Vagina (tissue), 2 donors: ENCODE data around the gene MGAT5. TPM values are rescaled to one million over a fixed set of nuclear protein-coding genes. Genes with fewer than 3 reads are reported as not detected.
"Not testable (repeated sequence)": the region's sequence is repeated elsewhere in the genome, so short reads cannot be mapped to it uniquely, and the experiment has no call there.

Source experiments
- DNase-seq, 2 donors: peaks; one replicate each; pipeline ENCODE4 v3.0.0-alpha.2; 2017; ENCODE audit errors: extremely low spot score in 2 of 2
- H3K27ac ChIP-seq: fragments of 200-600 bp; sonication (generic); one replicate; pipeline ENCODE4 v1.5.1; 2019
- H3K27me3 ChIP-seq: fragments of 200-600 bp; sonication (generic); one replicate; pipeline ENCODE4 v1.5.1; 2019
- H3K36me3 ChIP-seq, 2 donors: fragments of 200-600 bp; sonication (generic); one replicate each; pipeline ENCODE4 v1.5.1; 2017 to 2019
- H3K4me1 ChIP-seq: fragments of 200-600 bp; sonication (generic); one replicate; pipeline ENCODE4 v1.5.1; 2019
- H3K4me3 ChIP-seq, 2 donors: fragments of 200-600 bp; sonication (generic); 1 replicate in 1 of 2; 2 replicates in 1 of 2; pipeline ENCODE4 v1.5.1; 2016 to 2019
- H3K9me3 ChIP-seq: fragments of 200-600 bp; sonication (generic); one replicate; pipeline ENCODE4 v1.5.1; 2019
- POLR2A ChIP-seq, 2 donors: fragments of 450-650 bp; IDR thresholded peaks; one replicate each; pipeline ENCODE4 v1.6.1; 2017; ENCODE audit warnings: antibody characterized with exemption in 2 of 2, mild to moderate bottlenecking in 2 of 2, moderate library complexity in 2 of 2
- POLR2AphosphoS5 ChIP-seq, 2 donors: sonication (generic); formaldehyde crosslinking; IDR thresholded peaks; one replicate each; pipeline ENCODE4 v1.9.0; 2017; ENCODE audit warnings: antibody characterized with exemption in 2 of 2, mild to moderate bottlenecking in 2 of 2, low read depth in 1 of 2; ENCODE audit not compliant: insufficient read depth in 1 of 2
- intact Hi-C: fragments of 100-400 bp; cut with DNase I; formaldehyde crosslinking; loops from one replicate; pipeline ENCODE4 v1.15.1; 2023
- total RNA-seq: library from RNA; depleted of rRNA; stranded (reverse); fragments of >200 nt; gene quantifications from one replicate; pipeline ENCODE4 v1.2.3, GENCODE V29; 2016
- TF ChIP-seq, protein P1 (sequence below), 3 experiments: fragments of 450-650 bp in 2 of 3; fragments of 200-600 bp in 1 of 3; sonication (generic) in 1 of 3; IDR thresholded peaks; one replicate each; pipeline ENCODE4 v1.5.1; 2017 to 2019; ENCODE audit warnings: antibody characterized with exemption in 3 of 3, mild to moderate bottlenecking in 2 of 3, moderate library complexity in 2 of 3

Gene MGAT5
- total RNA-seq, 1 donor from 2014 or later: 16.7 TPM

DNA sequence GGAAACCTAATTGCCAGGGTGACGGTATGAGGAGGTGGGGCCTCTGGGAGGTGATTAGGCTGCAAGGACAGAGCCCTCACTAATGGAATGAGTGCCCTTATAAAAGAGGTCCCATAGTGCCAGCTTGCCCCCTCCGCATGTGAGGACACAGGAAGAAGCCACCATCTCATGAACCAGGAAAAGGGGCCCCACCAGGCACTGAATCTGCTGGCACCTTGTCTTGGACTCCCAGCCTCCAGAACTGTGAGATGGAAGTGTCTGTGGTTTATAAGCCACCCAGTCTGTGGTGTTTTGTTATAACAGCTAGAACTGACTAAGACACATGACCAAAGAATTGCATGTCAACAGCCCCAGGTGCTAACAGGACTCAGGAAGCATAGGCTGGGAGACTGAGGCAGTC is 214.3 kb downstream of the MGAT5 start:
- no peak overlapping the region for H3K4me3 ChIP-seq
- no peaks in the 10 kb centered on the region for H3K36me3 ChIP-seq
- TF ChIP-seq, protein P1, sequence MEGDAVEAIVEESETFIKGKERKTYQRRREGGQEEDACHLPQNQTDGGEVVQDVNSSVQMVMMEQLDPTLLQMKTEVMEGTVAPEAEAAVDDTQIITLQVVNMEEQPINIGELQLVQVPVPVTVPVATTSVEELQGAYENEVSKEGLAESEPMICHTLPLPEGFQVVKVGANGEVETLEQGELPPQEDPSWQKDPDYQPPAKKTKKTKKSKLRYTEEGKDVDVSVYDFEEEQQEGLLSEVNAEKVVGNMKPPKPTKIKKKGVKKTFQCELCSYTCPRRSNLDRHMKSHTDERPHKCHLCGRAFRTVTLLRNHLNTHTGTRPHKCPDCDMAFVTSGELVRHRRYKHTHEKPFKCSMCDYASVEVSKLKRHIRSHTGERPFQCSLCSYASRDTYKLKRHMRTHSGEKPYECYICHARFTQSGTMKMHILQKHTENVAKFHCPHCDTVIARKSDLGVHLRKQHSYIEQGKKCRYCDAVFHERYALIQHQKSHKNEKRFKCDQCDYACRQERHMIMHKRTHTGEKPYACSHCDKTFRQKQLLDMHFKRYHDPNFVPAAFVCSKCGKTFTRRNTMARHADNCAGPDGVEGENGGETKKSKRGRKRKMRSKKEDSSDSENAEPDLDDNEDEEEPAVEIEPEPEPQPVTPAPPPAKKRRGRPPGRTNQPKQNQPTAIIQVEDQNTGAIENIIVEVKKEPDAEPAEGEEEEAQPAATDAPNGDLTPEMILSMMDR (IDR thresholded peaks at IDR 0.05): no peak
- TF ChIP-seq POLR2AphosphoS5 (IDR thresholded peaks at IDR 0.05; ENCODE audit: insufficient read depth in 1 of 2, low read depth in 1 of 2) (no peak), POLR2A (IDR thresholded peaks at IDR 0.05) (no peak)
- no peak overlapping the region for H3K27ac ChIP-seq
- H3K9me3 ChIP-seq: no peaks in the 10 kb centered on the region
- no peaks in the 10 kb centered on the region for H3K27me3 ChIP-seq
- H3K4me1 ChIP-seq: no peaks in the 10 kb centered on the region
- peak; percentile 46 to 52 for DNase-seq
- intact Hi-C loops: no loop called here

DNA sequence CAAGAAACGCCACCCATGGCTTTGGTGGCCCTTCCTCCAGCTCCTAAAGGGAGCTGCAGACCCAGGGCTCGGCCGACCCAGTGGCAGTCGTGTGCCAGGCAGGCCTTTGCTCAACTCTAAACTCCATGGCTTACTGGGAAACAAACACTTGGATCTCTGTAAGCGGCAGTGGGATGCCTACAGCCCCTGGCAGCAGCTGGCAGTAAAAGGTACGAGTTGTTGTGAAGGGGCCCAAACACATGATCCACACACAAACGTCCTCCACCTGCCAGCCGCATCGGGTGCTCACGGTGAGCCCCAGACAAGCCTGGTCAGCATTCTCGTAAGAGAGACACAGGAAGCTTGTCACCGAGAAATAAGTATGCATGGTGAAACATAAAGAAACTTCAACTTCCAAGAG is 214.9 kb downstream of the MGAT5 start:
- intact Hi-C loops: no loop called here
- DNase-seq: peak in 1 of 2 donors; percentile 72
- H3K27ac ChIP-seq: no peak overlapping the region

DNA sequence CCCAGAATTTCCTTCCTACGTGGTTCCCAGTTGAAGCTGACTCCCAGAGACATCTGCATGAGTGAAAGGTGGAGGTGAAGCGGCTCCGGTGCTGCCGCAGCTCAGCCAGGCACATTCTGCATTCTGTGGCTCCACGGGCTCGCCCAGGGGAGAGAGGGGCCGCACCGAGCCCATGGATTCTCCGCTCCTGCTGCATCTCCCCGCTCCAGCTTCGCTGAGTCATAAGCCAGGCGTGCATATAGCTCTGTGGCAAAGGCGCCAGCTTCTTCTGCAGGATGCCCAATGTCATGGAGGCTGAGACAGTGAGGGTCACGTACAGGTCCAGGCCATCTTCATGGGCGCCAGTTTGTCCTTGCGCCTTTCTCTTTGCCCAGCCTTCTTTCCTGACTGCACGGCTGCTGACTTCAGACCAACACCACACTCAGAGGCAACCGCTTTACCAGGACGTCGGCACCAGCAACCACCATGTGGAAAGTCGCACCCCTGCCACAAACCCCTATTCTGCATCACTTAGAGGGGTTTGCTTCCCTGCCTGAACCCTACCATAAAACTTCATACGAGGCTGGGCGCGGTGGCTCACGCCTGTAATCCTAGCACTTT is 215.7 kb downstream of the MGAT5 start:
- Histone ChIP-seq H3K36me3 (no peaks in the 10 kb centered on the region), H3K27me3 (no peaks in the 10 kb centered on the region), H3K4me1 (no peaks in the 10 kb centered on the region), H3K27ac (no peak overlapping the region), H3K9me3 (no peaks in the 10 kb centered on the region), H3K4me3 (no peak overlapping the region)
- DNase-seq: peak; percentile 32 to 74
- TF ChIP-seq POLR2A (IDR thresholded peaks at IDR 0.05): no peak
- TF ChIP-seq, protein P1 (IDR thresholded peaks at IDR 0.05): no peak
- no peak for TF ChIP-seq POLR2AphosphoS5 (IDR thresholded peaks at IDR 0.05; ENCODE audit: insufficient read depth in 1 of 2, low read depth in 1 of 2)
- intact Hi-C loops: no loop called here

More for the DNA sequence above, 214.9 kb downstream of the MGAT5 start:
- Histone ChIP-seq H3K36me3 (no peaks in the 10 kb centered on the region), H3K27me3 (no peaks in the 10 kb centered on the region), H3K9me3 (no peaks in the 10 kb centered on the region), H3K4me1 (no peaks in the 10 kb centered on the region), H3K4me3 (no peak overlapping the region)
- no peak for TF ChIP-seq POLR2A (IDR thresholded peaks at IDR 0.05)

GRCh38 chr2:134470561-134471168 is 216.8 kb downstream of the MGAT5 start:
- intact Hi-C loops: no loop called here
- TF ChIP-seq, protein P1 (IDR thresholded peaks at IDR 0.05): no peak
- TF ChIP-seq POLR2A (IDR thresholded peaks at IDR 0.05) (no peak), POLR2AphosphoS5 (IDR thresholded peaks at IDR 0.05; ENCODE audit: insufficient read depth in 1 of 2, low read depth in 1 of 2) (no peak)
- no peaks in the 10 kb centered on the region for H3K4me1 ChIP-seq
- no peaks in the 10 kb centered on the region for H3K9me3 ChIP-seq
- no peaks in the 10 kb centered on the region for H3K27me3 ChIP-seq
- H3K4me3 ChIP-seq: no peak overlapping the region
- H3K27ac ChIP-seq: no peak overlapping the region
- no peaks in the 10 kb centered on the region for H3K36me3 ChIP-seq
- DNase-seq: peak; percentile 60 to 64

- H3K4me1 ChIP-seq, H3K27me3 ChIP-seq, H3K36me3 ChIP-seq, intact Hi-C loops, H3K4me3 ChIP-seq, H3K9me3 ChIP-seq, H3K27ac ChIP-seq: not testable (repeated sequence)
- peak; percentile 29 to 34 for DNase-seq
These were observed 223.1 kb downstream of the MGAT5 start for GRCh38 chr2:134476982-134477381.

DNA sequence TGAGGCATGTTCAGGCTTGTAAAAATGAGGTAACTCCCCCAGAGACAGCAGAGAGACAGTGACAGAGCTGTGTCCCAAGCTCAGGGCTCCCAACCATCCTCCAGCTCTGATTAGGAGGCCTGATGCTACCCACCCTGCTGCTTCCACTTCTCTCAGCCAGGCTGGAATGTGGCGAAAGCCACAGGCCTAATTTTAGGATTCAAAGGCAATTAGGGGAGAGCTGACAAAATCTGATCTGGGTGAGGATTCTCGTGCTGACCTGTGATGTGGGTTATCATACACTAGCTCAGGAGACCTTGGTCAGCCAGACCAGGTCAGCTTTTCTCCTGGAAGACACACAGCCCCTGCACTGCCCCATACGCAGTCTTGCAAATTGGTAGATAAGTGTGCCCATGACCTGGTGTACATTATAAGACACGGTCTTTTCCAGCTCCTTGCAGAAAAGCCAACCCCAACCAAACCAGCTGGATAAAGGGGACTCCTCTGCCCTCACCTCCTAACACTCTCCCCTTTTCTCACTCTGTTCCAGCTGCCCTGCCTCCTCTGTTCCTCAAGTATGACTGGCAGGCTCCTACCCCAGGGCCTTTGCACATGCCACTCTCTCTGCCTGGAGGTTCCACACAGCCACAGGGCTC is 225.9 kb downstream of the MGAT5 start:
- peak; percentile 49 to 56 for DNase-seq
- Histone ChIP-seq H3K27me3 (no peaks in the 10 kb centered on the region), H3K27ac (no peak overlapping the region), H3K36me3 (no peaks in the 10 kb centered on the region), H3K9me3 (no peaks in the 10 kb centered on the region), H3K4me1 (no peaks in the 10 kb centered on the region), H3K4me3 (no peak overlapping the region)
- intact Hi-C loops: no loop called here
- TF ChIP-seq, protein P1 (IDR thresholded peaks at IDR 0.05): no peak
- no peak for TF ChIP-seq POLR2A (IDR thresholded peaks at IDR 0.05)
- no peak for TF ChIP-seq POLR2AphosphoS5 (IDR thresholded peaks at IDR 0.05; ENCODE audit: insufficient read depth in 1 of 2, low read depth in 1 of 2)
